ENCODE measurements around the gene ATP2A3.

- no peak for TF ChIP-seq CTCF (IDR thresholded peaks at IDR 0.05)
- TF ChIP-seq POLR2A (IDR thresholded peaks at IDR 0.05), result no peak
These were observed 24.2 kb upstream of the ATP2A3 start for GRCh38 chr17:3988297-3989040.

All from body of pancreas (tissue), 4 donors.